Left renal pelvis (tissue), 4 donors: ENCODE data around the gene HOXA9. TPM values are rescaled to one million over a fixed set of nuclear protein-coding genes. Genes with fewer than 3 reads are reported as not detected.
A peak's percentile ranks its signal among the peaks of the same experiment; 100 is the strongest.

Source experiments
- DNase-seq, 4 donors: peaks; one replicate each; pipeline ENCODE4 v3.0.0-alpha.2; 2013; ENCODE audit warnings: low read depth in 4 of 4, low spot score in 3 of 4
- polyA plus RNA-seq, 4 donors: library from polyadenylated mRNA; unstranded; fragments of 120-200 nt; gene quantifications; one replicate each; pipeline ENCODE4 v1.2.1, GENCODE V29; 2013; ENCODE audit not compliant: insufficient read length in 4 of 4

Gene HOXA9
- polyA plus RNA-seq, 4 donors = 54.9 to 111 (median 103) TPM

DNA sequence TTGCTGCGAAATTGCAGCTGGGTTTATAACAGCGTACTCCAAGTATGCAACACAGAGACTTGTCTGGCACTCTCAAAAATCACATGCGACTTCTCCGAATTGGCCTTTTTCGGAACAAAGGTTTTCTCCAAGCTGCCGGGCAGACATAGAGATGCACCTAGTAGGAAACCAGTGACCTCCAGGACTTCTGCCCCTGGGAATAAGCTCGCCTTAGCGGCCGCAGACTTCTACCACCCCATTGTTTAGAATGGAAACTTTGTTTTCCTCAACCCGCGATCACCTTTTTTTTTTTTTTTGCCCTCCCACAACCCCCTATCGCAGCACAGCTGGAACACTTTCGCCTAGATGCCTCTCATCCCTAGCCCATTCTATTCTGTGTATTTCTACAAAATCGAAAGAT, 13.7 kb upstream of the HOXA9 start:
- DNase-seq = no peak

GRCh38 chr7:27178366-27178765, 13.0 kb upstream of the HOXA9 start:
- no peak for DNase-seq

GRCh38 chr7:27177795-27178320, 12.5 kb upstream of the HOXA9 start:
- DNase-seq = no peak

DNA sequence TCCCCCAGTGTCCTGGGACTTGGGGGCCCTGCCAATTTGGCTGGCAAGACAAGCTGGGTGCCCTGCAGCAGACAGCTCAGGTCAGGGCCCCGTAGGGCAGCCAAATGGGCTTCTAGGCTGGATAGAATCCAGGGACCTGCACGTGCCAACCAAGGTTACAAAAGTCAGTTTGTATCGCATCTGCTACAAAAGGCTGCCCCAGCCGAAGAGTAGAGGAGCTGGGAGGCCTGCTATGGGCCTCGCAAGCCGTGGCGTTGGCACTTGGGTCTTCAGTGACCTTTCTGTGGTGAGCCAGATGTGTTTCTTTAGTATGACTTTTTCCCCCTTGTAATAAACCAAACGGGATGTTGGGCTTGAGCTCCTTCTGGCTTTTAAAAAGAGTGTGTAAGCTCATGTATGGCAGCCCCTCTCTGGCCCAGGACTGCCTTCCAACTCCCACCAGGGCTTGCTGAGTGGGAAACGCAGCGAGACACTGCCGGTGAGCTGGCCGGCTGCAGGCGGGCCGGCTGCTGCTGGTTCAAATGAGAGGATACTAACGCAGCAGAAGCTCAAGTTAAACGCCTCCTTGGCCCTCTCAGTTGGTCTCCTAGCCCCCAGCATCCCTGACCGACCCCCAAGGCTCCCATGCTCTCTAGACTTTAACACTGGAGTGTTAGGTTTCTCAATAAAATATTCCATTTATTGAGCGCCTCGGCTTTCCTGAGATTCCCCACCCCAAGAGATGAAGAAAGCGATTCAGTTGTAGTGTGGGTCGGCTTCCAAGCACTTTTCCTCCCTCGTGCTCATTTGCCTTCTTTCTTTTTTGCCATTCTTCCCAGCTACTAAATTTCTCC, 11.8 kb upstream of the HOXA9 start:
- no peak for DNase-seq

GRCh38 chr7:27176524-27176845, 11.1 kb upstream of the HOXA9 start:
- no peak for DNase-seq

DNA sequence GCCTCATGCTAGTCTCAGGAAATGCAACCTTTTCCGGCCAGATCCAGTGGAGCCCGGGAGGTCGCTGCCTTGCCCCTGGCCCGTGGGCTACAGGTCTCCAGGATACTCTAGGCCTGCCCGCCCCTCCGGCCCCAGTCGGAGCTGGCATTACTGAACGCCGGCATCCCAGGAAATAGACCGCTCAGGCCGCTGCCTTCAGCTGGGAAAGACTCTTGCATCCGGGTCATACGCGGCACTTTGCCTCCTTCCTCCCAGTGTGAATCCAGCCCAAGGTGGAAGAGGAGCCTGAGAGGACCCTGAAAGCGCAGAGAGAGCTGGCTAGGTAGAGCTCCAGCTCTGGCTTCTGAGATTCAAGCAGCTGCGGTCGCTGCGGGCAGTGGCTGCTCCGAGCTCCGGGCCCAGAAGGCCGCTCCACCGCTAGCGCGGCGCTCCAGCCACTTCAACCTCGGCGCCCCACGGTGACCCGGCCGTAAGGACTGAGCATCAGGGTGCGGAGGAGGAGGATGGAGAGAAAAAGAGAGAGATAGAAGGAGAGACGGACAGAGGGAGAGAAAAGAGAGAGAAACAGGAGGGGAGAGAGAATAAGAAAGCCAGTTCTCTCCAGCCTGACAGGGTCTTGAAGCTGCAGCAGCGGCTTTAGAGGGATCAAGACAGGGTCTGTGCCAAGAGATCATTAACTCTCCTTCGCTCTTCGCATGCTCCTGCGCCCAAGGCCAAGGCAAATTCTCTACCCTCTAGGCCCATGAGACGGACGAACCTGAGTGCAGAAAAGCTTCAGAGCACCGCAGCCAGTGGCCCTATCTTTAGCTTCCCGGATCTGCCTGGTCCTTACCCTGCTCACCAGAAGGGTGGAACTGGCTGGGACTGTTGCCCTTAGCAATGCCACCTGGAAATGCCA, 10.5 kb upstream of the HOXA9 start:
- DNase-seq = no peak

GRCh38 chr7:27174874-27175625, 9.7 kb upstream of the HOXA9 start:
- DNase-seq = peak in 1 of 4 donors; percentile 77

DNA sequence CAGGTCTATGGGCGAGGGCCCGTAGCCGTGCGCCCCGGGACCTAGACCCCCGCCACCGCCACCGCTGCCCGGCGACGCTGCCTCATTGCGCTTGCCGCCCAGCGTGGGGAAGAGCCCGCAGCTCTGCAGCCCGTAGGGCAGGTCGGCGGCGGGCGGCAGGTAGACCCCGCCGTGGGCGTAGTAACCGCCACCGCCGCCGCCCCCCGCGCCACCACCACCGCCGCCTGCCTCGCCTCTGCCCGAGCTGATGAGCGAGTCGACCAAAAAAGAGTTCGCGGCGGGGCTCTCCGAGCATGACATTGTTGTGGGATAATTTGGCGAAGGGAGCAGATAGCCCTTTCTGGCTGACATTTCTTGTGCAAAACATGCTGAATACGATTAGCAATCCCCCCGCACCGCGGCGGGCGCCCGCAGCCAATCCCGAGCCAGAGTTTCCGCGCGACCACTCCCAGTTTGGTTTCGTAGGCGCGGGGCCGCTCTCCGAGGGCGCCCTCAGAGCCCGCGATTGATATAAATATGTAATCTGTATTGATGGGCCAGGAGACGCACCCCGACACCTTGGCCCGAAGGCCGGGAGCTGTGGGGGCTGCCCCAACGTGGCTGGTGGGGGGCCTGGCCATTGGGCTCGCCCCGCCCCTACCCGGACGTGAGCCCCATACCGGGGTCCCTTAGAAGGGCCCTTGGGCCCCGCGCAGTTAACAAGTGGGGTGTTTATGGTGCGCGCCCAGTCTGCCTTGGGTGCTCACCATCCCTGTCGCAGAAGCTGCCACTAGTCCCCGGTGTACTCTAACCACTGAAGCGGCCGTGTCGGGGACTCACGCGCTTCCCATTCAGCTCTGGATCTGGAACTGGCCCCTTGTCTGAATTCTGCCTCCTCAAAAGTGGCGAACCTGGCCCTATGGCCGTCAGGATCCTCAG, 8.9 kb upstream of the HOXA9 start, which contains the start of gene HOXA10:
TSS of gene HOXA10 (minus strand) at position 365 of the 918 bp plus-strand sequence. CDS start at position 351, 14 bp downstream.
- DNase-seq = peak in 1 of 4 donors; percentile 80

DNA sequence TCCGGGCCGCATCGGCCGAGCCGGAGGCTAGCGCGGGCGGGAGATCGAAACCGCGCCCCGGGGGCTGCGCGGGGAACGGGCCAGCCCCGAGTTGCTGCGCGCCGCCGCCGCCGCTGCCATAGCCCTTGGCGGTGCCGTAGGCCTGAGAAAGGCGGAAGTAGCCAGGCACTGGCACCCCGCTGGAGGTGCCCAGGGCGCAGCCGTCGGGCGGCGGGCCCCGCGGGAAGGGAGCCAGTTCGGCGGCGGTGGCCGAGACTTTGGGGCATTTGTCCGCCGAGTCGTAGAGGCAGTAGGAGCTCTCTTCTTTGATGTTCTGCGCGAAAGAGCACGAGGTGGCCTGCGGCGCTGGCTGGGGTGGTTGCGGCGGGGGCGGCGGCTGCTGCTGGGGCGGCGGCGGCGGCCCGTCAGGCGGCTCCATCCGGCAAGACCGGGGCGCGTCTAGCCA, 8.2 kb upstream of the HOXA9 start:
- no peak for DNase-seq

- peak in 1 of 4 donors; percentile 80 for DNase-seq
Observed at GRCh38 chr7:27172823-27173510, 7.6 kb upstream of the HOXA9 start.

GRCh38 chr7:27172315-27172774, 7.0 kb upstream of the HOXA9 start:
- DNase-seq = no peak

DNA sequence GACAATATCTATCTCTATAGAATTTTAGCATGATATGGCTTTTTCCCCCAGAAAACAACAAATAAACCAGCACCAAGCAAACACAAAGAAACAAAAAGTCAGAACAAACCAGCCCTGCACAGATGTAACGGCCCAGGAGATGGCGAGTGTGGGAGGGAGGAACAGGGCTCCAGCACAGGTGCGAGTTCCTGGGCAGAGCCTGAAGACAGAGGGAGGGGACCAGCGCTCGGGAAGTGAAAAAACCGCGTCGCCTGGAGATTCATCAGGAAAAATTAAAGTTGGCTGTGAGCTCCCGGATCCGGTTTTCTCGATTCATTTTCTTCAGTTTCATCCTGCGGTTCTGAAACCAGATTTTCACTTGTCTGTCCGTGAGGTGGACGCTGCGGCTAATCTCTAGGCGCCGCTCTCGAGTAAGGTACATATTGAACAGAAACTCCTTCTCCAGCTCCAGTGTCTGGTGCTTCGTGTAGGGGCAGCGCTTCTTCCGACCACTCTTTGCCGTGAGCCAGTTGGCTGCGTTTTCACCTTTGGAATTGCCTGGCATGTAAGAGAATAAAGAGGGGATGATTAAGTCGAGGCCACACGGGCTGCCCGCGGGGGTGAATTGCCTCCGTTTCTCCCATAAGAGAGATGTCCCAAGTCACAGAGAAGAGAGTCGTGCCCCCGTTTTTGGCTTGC, 6.4 kb upstream of the HOXA9 start:
- no peak for DNase-seq

- DNase-seq = no peak
Observed at GRCh38 chr7:27171325-27171636, 5.9 kb upstream of the HOXA9 start.

GRCh38 chr7:27170426-27171324, 5.3 kb upstream of the HOXA9 start:
- no peak for DNase-seq

DNA sequence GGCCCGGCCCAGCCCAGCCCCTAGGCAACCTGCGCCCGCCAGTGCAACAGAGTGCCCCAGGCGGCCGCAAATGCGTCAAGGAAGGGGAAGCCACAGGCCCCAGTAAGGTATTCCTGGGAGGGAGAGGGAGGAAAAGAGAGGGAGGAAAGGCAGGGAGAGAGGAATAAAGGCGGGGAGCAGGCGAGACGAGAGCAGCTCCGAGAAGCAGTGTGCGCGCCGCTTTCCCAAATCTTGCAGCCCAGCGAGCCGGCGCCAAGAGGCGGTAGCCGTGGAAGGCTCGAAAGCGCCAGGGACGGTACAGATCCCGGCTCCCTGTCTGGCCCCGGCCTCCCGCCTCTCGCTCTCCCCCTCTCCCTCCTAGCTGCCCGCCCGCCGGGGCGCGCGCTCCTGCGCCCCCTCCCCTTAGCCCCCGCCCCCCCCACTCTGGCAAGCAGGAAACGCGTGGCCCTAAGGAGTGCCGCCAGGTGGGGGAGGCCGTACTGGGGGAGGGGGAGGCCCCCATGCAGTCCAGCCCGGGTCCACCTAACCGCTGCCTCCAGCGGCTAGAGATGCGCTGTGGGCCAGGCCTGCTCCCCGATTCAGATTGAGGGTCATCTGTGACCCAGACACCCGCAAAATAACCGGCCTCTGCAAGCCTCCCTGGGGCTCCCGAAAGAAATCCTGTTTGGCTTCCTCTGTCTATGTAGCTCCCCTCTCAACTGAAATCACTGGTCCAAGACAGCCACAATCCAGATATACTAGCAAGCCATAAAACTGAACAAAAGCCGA, 4.5 kb upstream of the HOXA9 start:
- DNase-seq = no peak

DNA sequence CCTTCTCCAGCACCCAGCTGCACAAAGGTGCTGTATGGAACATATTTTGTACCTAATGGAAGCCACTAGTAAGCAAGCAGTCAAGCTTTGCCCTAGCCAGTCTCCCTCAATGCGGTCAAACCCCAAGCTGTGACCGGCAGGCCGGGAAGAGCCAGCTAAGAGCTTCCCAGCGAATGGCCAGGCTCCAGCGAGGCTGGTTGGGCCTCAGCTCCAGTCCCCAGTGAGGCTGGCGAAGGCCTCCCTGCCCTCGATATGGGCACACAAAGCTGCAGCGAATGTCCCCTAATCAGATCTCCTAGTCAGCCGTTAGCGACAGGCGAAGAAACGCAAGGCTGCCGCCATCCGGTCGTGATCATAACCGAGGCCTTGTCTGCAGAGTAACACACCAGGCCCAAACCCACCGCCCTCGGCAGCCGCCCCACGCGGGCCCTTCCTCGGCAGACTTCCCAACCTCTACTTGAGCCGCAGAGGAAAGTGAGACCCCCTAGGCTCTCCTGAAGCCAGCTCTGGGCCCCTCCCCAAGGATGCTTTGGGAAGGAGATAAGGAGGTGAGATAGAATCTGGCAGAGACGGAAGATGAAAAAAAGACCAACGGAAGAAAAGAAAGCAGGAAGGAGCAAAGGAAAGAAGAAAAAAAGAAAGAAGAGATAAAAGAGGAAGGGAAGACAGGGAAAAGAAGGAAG, 3.1 kb upstream of the HOXA9 start:
- no peak for DNase-seq
